Measurements from ENCODE around the gene CHURC1. TPM values are rescaled to one million over a fixed set of nuclear protein-coding genes. Genes with fewer than 3 reads are reported as not detected.

Gene CHURC1
- total and polyA plus RNA-seq, 3 donors from 2014 or later: 53.5 to 62.8 (median 55.7) TPM

DNA sequence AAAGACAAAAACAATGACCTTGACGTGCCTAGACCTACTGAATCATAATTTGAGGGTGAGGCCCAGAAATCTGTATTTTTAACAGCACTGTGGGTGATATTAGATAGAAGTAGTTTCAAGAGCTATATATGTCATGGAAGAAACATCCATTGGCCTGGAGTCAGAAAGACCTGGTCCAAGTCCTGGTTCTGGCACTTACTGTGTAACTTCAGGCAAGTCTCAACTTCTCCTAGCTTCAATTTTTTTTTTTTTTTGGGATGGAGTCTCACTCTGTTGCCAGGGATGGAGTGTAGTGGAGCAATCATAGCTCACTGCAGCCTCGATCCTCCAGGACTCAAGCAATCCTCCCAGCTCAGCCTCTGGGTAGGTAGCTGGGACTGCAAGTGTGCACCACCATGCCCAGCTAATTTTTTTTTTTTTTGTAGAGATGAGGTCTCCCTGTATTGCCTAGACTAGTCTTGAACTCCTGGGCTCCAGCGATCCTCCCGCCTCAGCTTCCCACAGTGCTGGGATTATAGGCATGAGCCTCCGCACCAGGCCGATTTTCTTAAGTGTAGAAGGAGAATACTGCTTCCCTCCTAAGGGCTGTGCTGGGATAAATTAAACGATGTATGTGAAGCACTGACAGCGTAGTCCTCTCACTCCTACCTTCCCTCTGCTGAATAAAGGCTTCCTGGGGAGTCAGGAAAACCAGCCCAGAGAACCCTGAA lies 42.6 kb downstream of the CHURC1 start:
- 91 to 92% methylated on average over 8 of the region's 8 CpGs for WGBS, 2 donors
- no peak for DNase-seq
- Histone ChIP-seq H3K36me3 (ENCODE audit: low read depth, missing control alignments) (no peaks in the 10 kb centered on the region), H3K9me3 (no peaks in the 10 kb centered on the region), H3K27me3 (no peaks in the 10 kb centered on the region), H3K27ac (no peak overlapping the region), H3K4me3 (no peak overlapping the region), H3K4me1 (no peaks in the 10 kb centered on the region)
- intact Hi-C loops (cut with DNase I; ENCODE audit: low total_unique reads): no loop called here
- no peak for TF ChIP-seq POLR2A (IDR thresholded peaks at IDR 0.05)
- TF ChIP-seq, protein P1, sequence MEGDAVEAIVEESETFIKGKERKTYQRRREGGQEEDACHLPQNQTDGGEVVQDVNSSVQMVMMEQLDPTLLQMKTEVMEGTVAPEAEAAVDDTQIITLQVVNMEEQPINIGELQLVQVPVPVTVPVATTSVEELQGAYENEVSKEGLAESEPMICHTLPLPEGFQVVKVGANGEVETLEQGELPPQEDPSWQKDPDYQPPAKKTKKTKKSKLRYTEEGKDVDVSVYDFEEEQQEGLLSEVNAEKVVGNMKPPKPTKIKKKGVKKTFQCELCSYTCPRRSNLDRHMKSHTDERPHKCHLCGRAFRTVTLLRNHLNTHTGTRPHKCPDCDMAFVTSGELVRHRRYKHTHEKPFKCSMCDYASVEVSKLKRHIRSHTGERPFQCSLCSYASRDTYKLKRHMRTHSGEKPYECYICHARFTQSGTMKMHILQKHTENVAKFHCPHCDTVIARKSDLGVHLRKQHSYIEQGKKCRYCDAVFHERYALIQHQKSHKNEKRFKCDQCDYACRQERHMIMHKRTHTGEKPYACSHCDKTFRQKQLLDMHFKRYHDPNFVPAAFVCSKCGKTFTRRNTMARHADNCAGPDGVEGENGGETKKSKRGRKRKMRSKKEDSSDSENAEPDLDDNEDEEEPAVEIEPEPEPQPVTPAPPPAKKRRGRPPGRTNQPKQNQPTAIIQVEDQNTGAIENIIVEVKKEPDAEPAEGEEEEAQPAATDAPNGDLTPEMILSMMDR (IDR thresholded peaks at IDR 0.05): no peak

DNA sequence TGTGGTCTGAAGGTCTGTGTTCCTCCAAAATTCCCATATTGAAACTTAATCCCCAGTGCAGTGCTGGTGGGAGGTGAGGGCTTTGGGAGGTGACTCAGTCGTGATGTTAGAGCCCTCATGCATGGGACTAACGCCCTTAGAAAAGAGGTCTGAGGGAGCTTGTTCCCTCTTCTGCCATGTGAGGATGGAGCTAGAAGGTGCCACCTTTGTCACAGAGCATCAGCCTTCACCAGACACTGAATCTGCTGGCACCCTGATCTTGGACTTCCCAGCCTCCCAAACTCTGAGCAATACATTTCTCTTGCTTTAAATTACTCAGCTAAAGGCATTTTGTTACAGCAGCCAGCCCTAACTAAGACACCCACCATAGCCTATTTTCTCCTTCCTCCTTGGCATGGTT lies 43.9 kb downstream of the CHURC1 start:
- 87 to 100% methylated on average over 2 of the region's 2 CpGs for WGBS, 2 donors
- DNase-seq: no peak
- TF ChIP-seq, protein P1 (IDR thresholded peaks at IDR 0.05): no peak
- TF ChIP-seq POLR2A (IDR thresholded peaks at IDR 0.05): no peak
- Histone ChIP-seq H3K4me1 (no peaks in the 10 kb centered on the region), H3K27me3 (no peaks in the 10 kb centered on the region), H3K27ac (no peak overlapping the region), H3K9me3 (no peaks in the 10 kb centered on the region), H3K36me3 (ENCODE audit: low read depth, missing control alignments) (no peaks in the 10 kb centered on the region), H3K4me3 (no peak overlapping the region)
- intact Hi-C loops (cut with DNase I; ENCODE audit: low total_unique reads): no loop called here

DNA sequence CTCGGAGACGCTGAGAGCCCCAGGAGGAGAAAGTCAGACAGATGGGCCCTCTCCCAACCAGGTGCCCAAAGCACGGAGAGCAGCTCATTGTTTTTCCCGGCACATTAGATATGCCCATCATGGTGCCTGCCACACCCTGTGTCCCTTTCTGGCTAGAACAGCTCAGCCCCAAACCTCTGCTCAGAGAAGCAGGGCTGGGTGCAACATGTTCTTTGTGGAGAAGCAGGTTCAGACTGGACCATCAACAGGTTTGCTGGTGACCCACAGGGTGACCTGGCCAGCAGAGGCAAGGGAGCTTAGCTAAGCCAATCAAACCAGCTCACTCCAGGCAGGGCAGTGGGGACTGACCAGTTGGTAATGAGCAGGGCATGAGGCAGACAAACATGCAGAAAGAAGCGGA lies 44.5 kb downstream of the CHURC1 start:
- no peak for DNase-seq
- no peaks in the 10 kb centered on the region for H3K4me1 ChIP-seq
- H3K27ac ChIP-seq: no peak overlapping the region
- intact Hi-C loops (cut with DNase I; ENCODE audit: low total_unique reads): no loop called here
- 92 to 98% methylated on average over 5 of the region's 5 CpGs for WGBS, 2 donors
- H3K27me3 ChIP-seq: no peaks in the 10 kb centered on the region
- no peak for TF ChIP-seq POLR2A (IDR thresholded peaks at IDR 0.05)
- TF ChIP-seq, protein P1 (IDR thresholded peaks at IDR 0.05): no peak
- no peaks in the 10 kb centered on the region for H3K9me3 ChIP-seq
- H3K4me3 ChIP-seq: no peak overlapping the region
- H3K36me3 ChIP-seq (ENCODE audit: low read depth, missing control alignments): no peaks in the 10 kb centered on the region

DNA sequence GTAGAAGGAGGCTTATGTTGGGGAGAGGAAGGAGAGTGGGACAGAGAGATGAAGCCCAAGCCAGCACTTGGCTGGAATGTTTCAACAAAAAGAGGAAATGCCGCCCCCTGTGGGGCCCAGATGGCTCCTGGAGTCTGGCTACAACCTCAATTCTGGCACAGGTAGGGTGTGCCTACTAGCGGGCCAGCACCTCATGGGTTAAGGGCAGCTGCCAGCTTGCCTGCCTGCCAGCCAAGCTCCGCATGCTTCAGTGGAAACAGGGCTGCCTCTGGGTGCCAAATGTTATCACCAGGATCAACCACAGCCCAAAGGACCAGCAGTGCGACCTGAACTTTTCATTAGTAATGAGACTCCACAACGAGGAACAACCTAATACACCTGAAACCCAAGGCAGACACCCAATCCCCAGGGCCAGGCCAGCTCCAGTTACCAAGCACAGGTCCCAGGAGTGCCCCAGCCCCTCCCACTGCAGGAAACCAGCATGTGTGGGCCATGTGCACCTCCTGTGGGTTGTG lies 46.6 kb downstream of the CHURC1 start:
- Histone ChIP-seq H3K4me1 (no peaks in the 10 kb centered on the region), H3K27me3 (no peaks in the 10 kb centered on the region), H3K4me3 (no peak overlapping the region), H3K9me3 (no peaks in the 10 kb centered on the region), H3K27ac (no peak overlapping the region), H3K36me3 (ENCODE audit: low read depth, missing control alignments) (no peaks in the 10 kb centered on the region)
- intact Hi-C loops (cut with DNase I; ENCODE audit: low total_unique reads): no loop called here
- TF ChIP-seq, protein P1 (IDR thresholded peaks at IDR 0.05): no peak
- TF ChIP-seq POLR2A (IDR thresholded peaks at IDR 0.05): no peak
- no peak for DNase-seq
- 80 to 85% methylated on average over 4 to 5 of the region's 5 CpGs for WGBS, 2 donors

DNA sequence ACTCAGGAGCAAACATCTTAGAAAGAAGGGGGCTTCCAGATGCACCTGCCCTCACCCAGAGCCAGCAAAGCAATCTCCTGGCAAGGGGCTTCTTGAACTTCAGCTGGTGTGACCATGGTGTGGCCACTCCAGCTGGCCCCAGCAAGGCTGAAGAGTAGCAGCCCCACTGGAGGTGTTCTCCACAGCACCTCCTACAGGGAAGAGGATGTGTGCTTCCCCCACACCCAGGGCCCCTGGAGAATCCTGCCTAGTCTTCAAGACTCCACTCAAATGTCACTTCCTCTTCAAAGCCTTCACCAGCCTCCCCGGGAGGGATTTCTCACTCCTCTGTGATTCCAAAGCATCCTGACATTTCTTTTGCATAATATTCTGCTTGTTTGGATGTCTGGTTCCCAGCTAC lies 49.4 kb downstream of the CHURC1 start:
- Histone ChIP-seq H3K27ac (no peak overlapping the region), H3K4me3 (no peak overlapping the region), H3K4me1 (no peaks in the 10 kb centered on the region), H3K9me3 (no peaks in the 10 kb centered on the region), H3K27me3 (no peaks in the 10 kb centered on the region), H3K36me3 (ENCODE audit: low read depth, missing control alignments) (no peaks in the 10 kb centered on the region)
- 69 to 75% methylated on average over 1 of the region's 1 CpG for WGBS, 2 donors
- no peak for DNase-seq
- TF ChIP-seq, protein P1 (IDR thresholded peaks at IDR 0.05): no peak
- no peak for TF ChIP-seq POLR2A (IDR thresholded peaks at IDR 0.05)
- intact Hi-C loops (cut with DNase I; ENCODE audit: low total_unique reads): no loop called here

Data from testis (tissue), 3 donors.